K562 (cell line): ENCODE data around the gene UBE2J2. TPM values are rescaled to one million over a fixed set of nuclear protein-coding genes. Genes with fewer than 3 reads are reported as not detected.

ENCODE experiments used
- CAMTA2 ChIP-seq: fragments of 250-450 bp; sonication (Bioruptor Pico); conservative IDR thresholded peaks from 2 replicates; pipeline ENCODE4 v1.5.1; 2022
- CREM ChIP-seq: IDR thresholded peaks from 2 replicates; pipeline ENCODE4 v1.6.1; 2014; ENCODE audit warnings: antibody characterized with exemption, low read depth
- ERF ChIP-seq: fragments of 450-650 bp; formaldehyde crosslinking; IDR thresholded peaks from 2 replicates; pipeline ENCODE4 v1.4.0; 2020; ENCODE audit warnings: mild to moderate bottlenecking, mixed read lengths
- NFRKB ChIP-seq: fragments of 450-650 bp; IDR thresholded peaks from 2 replicates; pipeline ENCODE4 v1.6.1; 2016; ENCODE audit warnings: low read depth
- NFXL1 ChIP-seq: fragments of 450-650 bp; formaldehyde crosslinking; IDR thresholded peaks from 2 replicates; pipeline ENCODE4 v1.4.0; 2021; ENCODE audit warnings: mild to moderate bottlenecking
- PBX2 ChIP-seq, 2 experiments: IDR thresholded peaks in 1 of 2; conservative IDR thresholded peaks in 1 of 2; 2 replicates each; pipeline ENCODE4 v1.6.1; 2016; ENCODE audit warnings: low read depth in 2 of 2, mild to moderate bottlenecking in 1 of 2, missing compliant biosample characterization in 1 of 2, missing genetic modification characterization in 1 of 2, moderate library complexity in 1 of 2
- PCBP2 ChIP-seq: fragments of 200-400 bp; formaldehyde crosslinking; IDR thresholded peaks from 2 replicates; pipeline ENCODE4 v1.6.1; 2018; ENCODE audit warnings: low read length, low read depth, mild to moderate bottlenecking, moderate library complexity; ENCODE audit not compliant: poor library complexity, severe bottlenecking
- TAF1 ChIP-seq: IDR thresholded peaks from 2 replicates; pipeline ENCODE4 v1.6.1; 2011; ENCODE audit warnings: mild to moderate bottlenecking, low read length, moderate library complexity; ENCODE audit not compliant: insufficient read depth, control insufficient read depth, severe bottlenecking; ENCODE audit errors: extremely low read depth
- TEAD2 ChIP-seq: fragments of 450-650 bp; IDR thresholded peaks from 2 replicates; pipeline ENCODE4 v1.6.1; 2016; ENCODE audit warnings: missing genetic modification characterization, control low read depth, missing compliant biosample characterization
- TRIM28 ChIP-seq: fragments of 450-650 bp; IDR thresholded peaks from 2 replicates; pipeline ENCODE4 v1.6.1; 2017
- ZBTB40 ChIP-seq, 2 experiments: fragments of 450-650 bp in 1 of 2; sonication (generic) in 1 of 2; formaldehyde crosslinking in 1 of 2; IDR thresholded peaks; 2 replicates each; pipeline versions ENCODE4 v1.7.1 to v1.9.0; 2016 to 2022; ENCODE audit warnings: inconsistent platforms in 1 of 2, mild to moderate bottlenecking in 1 of 2, missing genetic modification reagents in 1 of 2
- ZKSCAN1 ChIP-seq: fragments of 150-350 bp; IDR thresholded peaks from 2 replicates; pipeline ENCODE4 v1.6.1; 2016; ENCODE audit warnings: low read depth, low read length
- ZNF165 ChIP-seq: fragments of 250-450 bp; sonication (Bioruptor Pico); IDR thresholded peaks from 2 replicates; pipeline ENCODE4 v1.4.0; 2020; ENCODE audit warnings: borderline replicate concordance
- ZNF24 ChIP-seq: fragments of 450-650 bp; IDR thresholded peaks from 2 replicates; pipeline ENCODE4 v1.6.1; 2016
- ZNF354B ChIP-seq: fragments of 250-450 bp; sonication (Bioruptor Pico); IDR thresholded peaks from 2 replicates; pipeline ENCODE4 v1.4.0; 2020
- ZNF584 ChIP-seq: fragments of 200-800 bp; sonication (Bioruptor generic); IDR thresholded peaks from 2 replicates; pipeline ENCODE4 v1.6.1; 2016; ENCODE audit warnings: low read depth, mild to moderate bottlenecking, missing genetic modification characterization, missing compliant biosample characterization
- polyA plus RNA-seq, 8 experiments: library from polyadenylated mRNA; depleted of rRNA in 4 of 8; stranded (reverse) in 5 of 8; unstranded in 3 of 8; fragments of >200 nt; fragmentation: Nextera tagmentation in 2 of 8; fragmentation: Illumina TruSeq in 1 of 8; extraction: Ambion mirVana in 2 of 8; extraction: Trizol in 1 of 8; gene quantifications; 2 replicates each; pipeline versions ENCODE4 v1.2.1 to v1.2.3, GENCODE V29; 2011 to 2014; ENCODE audit warnings: inconsistent platforms in 1 of 8, missing spikeins in 1 of 8
- total RNA-seq, 7 experiments: library from RNA; depleted of rRNA in 6 of 7; stranded (reverse); fragments of >200 nt in 6 of 7; fragmentation: Illumina TruSeq in 2 of 7; extraction: Trizol in 2 of 7; gene quantifications; 2 replicates each; pipeline versions ENCODE4 v1.2.1 to v1.2.3, GENCODE V29; 2011 to 2021; ENCODE audit warnings: low replicate concordance in 1 of 7

UBE2J2 gene
- total and polyA plus RNA-seq, 9 of the 15 experiments (the other 6 are each of a cell fraction or from before 2014, with no cell fraction given): 0.93 to 112 (median 75.5) TPM

GRCh38 chr1:1231400-1232207 lies 42.0 kb downstream of the UBE2J2 start, which contains the start of gene SDF4 (continued):
- TF ChIP-seq ZBTB40 (IDR thresholded peaks at IDR 0.05) (peak; percentile 80), ZBTB40 (CRISPR knock-in tag; IDR thresholded peaks at IDR 0.05) (no peak), CREM (peak; percentile 92), TAF1 (peak; percentile 96), ZNF24 (no peak), PBX2 (CRISPR knock-in tag; IDR thresholded peaks at IDR 0.05; ENCODE audit: low read depth) (no peak), PBX2 (tag; conservative IDR thresholded peaks at IDR 0.05; ENCODE audit: low read depth) (no peak), TEAD2 (tag) (no peak), ERF (CRISPR knock-in tag) (peak; percentile 87), PCBP2 (no peak), ZKSCAN1 (no peak), ZNF584 (CRISPR knock-in tag) (0 out of 2 replicates have a peak, but pooled peaks have one; percentile 26), NFRKB (peak; percentile 79; the same call in 1 of the 2 replicates), ZNF354B (no peak), NFXL1 (no peak), TRIM28 (no peak), ZNF165 (CRISPR knock-in tag) (peak; percentile 67; the same call in 1 of the 2 replicates), CAMTA2 (CRISPR knock-in tag) (peak; percentile 75; the same call in 1 of the 2 replicates)
